HG03378 (cell line): ENCODE results near the gene B4GAT1.
"Not testable (repeated sequence)": the region's sequence is repeated elsewhere in the genome, so short reads cannot be mapped to it uniquely, and the experiment has no call there.

ENCODE experiments used
- ATAC-seq: cut with Tn5 transposase; IDR thresholded peaks from one replicate; pipeline ENCODE4 v1.9.1; 2021; ENCODE audit warnings: mild to moderate bottlenecking, moderate library complexity; ENCODE audit not compliant: unreplicated experiment

B4GAT1 gene

GRCh38 chr11:66347425-66348276 is at the start of gene B4GAT1:
B4GAT1 (minus strand) TSS chr11:66347629; CDS start chr11:66347545, 84 bp downstream.
- ATAC-seq, result peak; percentile 39

- no peak for ATAC-seq
Measured at GRCh38 chr11:66393954-66394353, 46.5 kb upstream of the B4GAT1 start.

GRCh38 chr11:66391322-66391721 is 43.9 kb upstream of the B4GAT1 start:
- ATAC-seq, result no peak

- ATAC-seq, result no peak
Measured at GRCh38 chr11:66388780-66389386, 41.5 kb upstream of the B4GAT1 start.

GRCh38 chr11:66386171-66387069 is 39.0 kb upstream of the B4GAT1 start:
- ATAC-seq, result no peak

- ATAC-seq, result not testable (repeated sequence)
Measured at GRCh38 chr11:66384316-66384715, 36.9 kb upstream of the B4GAT1 start.

- not testable (repeated sequence) for ATAC-seq
Measured at GRCh38 chr11:66380264-66380663, 32.8 kb upstream of the B4GAT1 start.

GRCh38 chr11:66373690-66374287 is 26.4 kb upstream of the B4GAT1 start:
- ATAC-seq, result not testable (repeated sequence)

GRCh38 chr11:66373265-66373664 is 25.8 kb upstream of the B4GAT1 start:
- no peak for ATAC-seq

GRCh38 chr11:66371627-66372415 is 24.4 kb upstream of the B4GAT1 start, which contains the start of gene SLC29A2:
SLC29A2 (minus strand) TSS chr11:66371760; CDS start chr11:66371591, 169 bp downstream.
- ATAC-seq, result peak; percentile 42

- ATAC-seq, result no peak
Measured at GRCh38 chr11:66369073-66369894, 21.9 kb upstream of the B4GAT1 start.

GRCh38 chr11:66368484-66368883 is 21.1 kb upstream of the B4GAT1 start:
- no peak for ATAC-seq

GRCh38 chr11:66367561-66368312 is 20.3 kb upstream of the B4GAT1 start:
- no peak for ATAC-seq

- ATAC-seq, result no peak
Measured at GRCh38 chr11:66366844-66367477, 19.5 kb upstream of the B4GAT1 start.

GRCh38 chr11:66365711-66366619 is 18.5 kb upstream of the B4GAT1 start:
- ATAC-seq, result no peak

- no peak for ATAC-seq
Measured at GRCh38 chr11:66365166-66365565, 17.7 kb upstream of the B4GAT1 start.
